MV-4-11 (cell line): ENCODE measurements around the gene HDAC1.
"Not testable (repeated sequence)": the region's sequence is repeated elsewhere in the genome, so short reads cannot be mapped to it uniquely, and the experiment has no call there.

Experiments
- DNase-seq: peaks from one replicate; lab custom pipeline; 2025; lab: John Stamatoyannopoulos, UW

HDAC1 gene

DNA sequence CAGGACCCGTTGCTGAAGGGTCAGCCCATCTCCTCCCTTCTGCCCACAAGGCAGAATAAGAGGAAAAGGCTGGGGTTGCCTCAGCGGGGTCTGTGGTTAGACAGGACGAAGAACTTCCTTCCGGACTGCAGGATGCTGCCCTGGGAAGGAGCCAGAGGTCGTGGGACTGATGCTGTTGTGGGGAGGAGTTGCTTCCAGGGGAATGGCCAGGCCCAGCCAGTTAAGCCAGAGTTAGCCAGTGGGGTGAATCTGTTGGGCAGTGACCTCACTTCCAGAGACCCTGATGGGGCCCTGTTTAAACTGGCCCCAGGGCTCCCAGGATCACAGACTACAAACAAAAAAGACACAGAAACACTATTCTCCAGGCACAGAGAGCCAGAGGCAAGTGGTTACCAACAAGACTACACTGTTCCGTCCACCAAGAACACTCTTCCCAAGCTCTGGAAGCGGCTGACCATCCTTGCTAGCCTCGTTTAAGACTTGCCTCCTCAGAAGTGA, 57.4 kb downstream of the HDAC1 start:
- DNase-seq, result peak; percentile 80

- peak; percentile 45 for DNase-seq
Observed at GRCh38 chr1:32350785-32351398, 59.0 kb downstream of the HDAC1 start.

DNA sequence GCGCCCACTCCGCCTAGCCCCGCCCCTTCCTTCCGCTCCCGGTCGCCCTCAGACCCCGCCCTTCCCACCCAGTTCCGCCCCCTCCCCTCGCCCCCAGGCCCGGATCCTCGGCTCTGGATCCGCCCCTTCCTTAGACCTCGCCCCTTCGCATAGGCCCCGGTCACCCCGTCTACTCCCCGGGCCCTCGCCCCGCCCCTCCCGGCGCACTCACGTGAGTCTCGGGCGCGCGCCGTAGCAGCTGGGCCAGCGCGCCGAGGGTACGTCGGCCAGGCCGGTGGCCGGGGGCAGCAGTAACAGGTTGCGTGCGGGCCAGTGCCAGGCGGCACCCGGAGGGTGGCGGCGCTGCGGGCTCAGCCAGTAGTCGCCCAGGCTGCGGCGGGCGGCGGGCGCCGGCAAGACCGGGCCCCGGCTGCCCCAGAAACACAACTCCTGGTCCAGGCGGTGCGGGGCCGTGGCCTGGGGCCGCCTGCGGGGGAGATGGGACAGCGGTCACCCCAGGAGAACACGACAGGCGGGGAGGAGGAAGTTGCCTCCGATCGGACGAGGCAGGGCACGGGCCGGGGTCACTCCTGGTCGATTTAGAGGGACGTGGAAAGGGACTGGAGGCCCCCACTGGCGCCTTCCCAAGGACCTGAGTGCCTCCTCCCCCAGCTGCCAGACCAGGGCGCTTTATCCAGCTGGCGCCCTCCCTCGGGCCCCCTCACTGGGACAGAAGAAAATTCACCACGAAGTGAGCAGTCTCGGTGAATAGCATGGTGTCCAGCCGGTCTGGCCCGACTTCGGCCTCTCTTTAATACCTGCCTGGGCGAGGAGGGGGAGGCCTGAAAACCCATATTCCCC, 59.7 kb downstream of the HDAC1 start:
- DNase-seq, result peak; percentile 82

DNA sequence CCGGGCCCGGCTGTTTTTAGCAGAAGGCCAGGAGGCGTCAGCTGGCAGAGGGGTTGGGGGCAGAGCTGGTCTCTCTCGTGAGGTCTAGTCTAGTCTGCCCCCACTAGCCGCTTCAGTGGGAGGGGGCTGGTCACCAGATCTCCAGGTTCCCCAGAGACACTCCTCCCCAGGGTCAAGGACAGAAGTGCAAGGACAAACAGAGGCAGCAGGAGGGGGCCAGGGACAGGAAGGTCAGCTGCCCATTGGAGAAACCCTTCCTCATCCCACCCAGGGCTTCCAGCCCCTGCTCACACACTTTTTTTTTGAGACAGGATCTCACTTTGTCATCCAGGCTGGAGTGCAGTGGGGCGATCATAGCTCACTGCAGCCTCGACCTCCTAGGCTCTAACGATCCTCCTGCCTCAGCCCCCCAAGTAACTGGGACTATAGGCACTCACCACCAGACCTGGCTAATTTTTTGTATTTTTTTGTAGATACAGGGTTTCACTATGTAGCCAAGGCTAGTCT, 60.4 kb downstream of the HDAC1 start:
- no peak for DNase-seq

GRCh38 chr1:32352831-32353383, 61.0 kb downstream of the HDAC1 start:
- DNase-seq, result no peak

- DNase-seq, result no peak
Observed at GRCh38 chr1:32353431-32353830, 61.5 kb downstream of the HDAC1 start.

DNA sequence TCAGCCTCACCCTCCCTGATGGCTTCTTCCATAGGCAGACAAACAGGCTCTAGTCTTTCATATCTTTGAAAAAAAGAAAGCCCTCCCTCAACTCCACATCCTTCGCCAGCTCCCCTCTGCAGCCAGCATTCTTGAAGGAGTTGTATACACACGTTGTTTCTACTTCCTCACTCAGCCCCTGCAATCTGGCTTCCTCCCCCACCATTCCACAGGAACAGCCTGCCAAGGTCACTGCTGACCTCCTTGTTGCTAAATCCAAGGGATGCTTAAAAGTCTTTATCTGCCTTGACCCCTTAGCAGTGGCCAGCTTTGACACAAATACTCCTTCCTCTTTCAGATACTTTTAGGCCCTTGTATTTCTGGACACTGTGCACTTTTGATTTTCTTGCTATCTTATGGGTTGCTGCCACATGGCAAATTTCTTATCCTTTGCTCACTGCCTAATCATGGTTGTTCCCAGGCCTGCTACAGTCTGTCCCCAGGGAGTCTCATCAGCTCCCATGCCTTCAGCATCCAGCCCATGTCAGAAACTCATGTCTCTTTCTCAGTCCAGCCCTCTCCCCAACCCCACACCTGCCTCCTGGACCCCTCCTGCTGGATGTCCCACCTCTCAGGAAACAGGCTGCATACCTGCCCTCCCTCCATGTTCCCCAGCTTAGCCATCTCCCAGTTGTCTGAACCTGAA, 62.1 kb downstream of the HDAC1 start:
- DNase-seq, result peak; percentile 43

DNA sequence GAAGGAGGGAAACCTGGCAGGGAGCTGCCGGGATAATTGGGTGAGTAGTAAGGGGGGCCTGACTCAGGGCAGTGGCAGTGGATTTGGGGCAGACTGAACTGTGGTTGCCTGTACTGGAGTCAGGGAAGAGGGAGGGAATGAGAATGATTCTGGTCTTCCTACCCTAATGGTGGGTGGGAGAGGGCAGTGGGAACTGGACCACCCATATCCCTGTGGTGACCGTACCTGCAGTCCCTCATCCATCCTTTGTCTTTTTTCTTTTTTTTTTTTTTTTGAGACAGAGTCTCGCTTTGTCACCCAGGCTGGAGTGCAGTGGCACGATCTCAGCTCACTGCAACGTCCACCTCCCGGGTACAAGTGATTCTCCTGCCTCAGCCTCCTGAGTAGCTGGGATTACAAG, 63.9 kb downstream of the HDAC1 start:
- not testable (repeated sequence) for DNase-seq

- DNase-seq, result no peak
Observed at GRCh38 chr1:32356478-32356877, 64.6 kb downstream of the HDAC1 start.

DNA sequence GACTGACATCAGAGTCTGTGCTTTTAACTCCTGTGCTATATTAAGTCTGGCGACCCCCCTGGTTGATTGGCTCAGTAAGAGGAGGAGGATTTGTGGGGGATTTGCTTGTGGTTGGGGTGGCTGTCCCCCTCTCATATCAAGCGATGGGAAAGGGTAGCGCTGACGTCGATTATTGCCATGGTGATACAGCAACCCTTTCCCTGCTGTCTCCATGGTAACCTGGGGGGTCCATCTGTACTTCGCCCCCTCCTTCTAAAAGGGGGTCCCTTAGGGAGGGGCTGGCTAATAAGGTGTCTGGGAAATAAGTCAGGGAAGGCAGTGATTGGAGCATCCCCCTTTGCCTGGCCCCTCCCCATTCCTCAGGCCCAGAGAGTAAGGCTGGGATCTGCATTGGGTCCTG, 65.7 kb downstream of the HDAC1 start:
- no peak for DNase-seq

- no peak for DNase-seq
Observed at GRCh38 chr1:32358435-32358834, 66.6 kb downstream of the HDAC1 start.

DNA sequence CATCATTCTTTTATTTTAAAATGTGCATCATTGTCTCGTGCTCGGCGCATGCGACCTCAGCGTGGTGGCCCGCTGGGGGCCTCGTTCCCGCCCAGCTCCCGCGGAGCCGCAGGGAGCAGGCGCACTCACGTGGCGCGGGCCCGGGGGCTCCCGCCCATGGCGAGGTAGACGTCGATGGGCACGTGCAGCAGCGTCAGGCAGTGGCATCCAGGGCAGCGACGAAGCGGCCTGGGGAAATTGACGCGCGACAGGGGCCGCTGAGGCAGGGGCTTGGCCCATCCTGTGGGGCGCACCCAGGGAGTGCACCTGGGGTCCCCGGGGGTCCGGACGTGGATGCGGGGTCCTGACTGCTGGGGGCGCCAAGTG, 69.4 kb downstream of the HDAC1 start:
- no peak for DNase-seq

DNA sequence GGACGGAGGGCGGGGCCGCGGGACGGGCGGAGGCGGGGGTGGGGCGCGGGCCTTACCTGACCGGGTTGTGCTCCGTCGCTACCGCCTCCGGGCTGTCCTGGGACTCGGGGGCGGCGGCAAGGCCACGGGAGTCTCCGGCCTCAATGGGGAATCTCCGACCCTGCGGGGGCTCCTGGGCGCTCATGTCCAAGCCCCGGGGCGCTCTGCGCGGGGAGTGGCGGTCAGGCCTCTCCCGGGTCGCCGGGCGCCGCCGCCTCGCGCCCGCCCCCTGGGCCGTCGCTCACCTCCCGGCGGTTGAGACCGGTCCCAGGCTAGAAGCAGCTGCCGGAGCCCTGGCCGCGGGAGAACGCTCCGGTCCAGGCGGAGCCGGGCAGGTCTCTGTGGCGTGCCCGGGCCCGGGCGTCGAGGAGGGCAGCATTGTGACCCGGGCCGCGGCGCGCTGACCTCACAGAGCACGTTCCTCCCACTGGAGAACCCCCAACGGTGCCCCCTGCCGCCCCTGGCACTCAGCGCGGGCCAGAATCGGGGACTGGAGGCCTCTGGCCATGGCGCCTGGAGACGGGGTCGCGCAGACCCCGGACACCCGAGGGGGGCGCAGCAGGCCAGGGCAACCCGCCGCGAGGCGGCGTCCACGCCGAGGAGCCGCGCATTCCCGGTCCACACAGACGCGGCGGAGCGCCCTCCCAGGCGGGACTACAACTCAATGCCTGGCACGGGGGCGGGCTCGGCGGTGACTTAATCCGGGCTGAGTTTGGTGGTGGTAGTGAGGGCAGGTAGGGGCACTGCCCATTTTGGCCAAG, 70.0 kb downstream of the HDAC1 start:
- DNase-seq, result no peak

GRCh38 chr1:32362474-32363313, 70.8 kb downstream of the HDAC1 start, which contains the start of the genes FAM229A and TSSK3:
Gene FAM229A (minus strand): TSS chr1:32362485. CDS start chr1:32362091, 394 bp downstream.
Gene TSSK3 (plus strand): TSS chr1:32362539. CDS start chr1:32362702, 163 bp downstream.
- DNase-seq, result no peak

- no peak for DNase-seq
Observed at GRCh38 chr1:32363713-32364112, 71.8 kb downstream of the HDAC1 start.

- DNase-seq, result no peak
Observed at GRCh38 chr1:32364836-32365235, 73.0 kb downstream of the HDAC1 start.

GRCh38 chr1:32365445-32365844, 73.6 kb downstream of the HDAC1 start:
- DNase-seq, result no peak

- no peak for DNase-seq
Observed at GRCh38 chr1:32367912-32368635, 76.2 kb downstream of the HDAC1 start.

DNA sequence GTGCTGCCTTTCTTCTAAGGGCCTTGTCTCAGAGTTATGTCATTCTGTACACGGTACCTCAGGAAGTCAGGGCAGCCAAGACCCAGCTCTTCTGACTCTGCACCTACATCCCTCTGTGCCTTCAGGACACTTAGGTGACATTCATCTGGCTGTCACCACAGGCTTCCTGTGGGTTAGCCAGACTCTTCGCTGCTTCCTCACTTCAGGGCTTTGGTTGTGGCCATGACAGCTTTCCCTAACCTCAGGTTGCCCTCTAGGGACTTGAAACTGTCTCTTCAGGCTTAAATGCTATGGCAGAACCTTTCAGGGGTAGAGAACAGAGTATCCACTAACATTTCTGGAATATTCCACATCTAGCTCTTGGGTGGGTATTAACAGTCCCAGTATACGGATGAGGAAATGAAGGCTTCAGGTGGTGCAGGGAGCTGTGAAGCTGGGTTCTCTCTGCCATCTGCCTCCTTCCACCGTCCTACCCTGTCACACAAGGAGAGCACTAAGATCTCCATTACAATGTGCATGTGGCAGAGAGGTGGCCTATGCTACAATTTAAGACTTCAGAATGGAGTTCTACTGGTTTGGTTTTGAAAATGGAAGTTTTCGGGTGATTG, 80.4 kb downstream of the HDAC1 start:
- peak; percentile 85 for DNase-seq
